ENCODE data around the gene PLP2. TPM values are rescaled to one million over a fixed set of nuclear protein-coding genes. Genes with fewer than 3 reads are reported as not detected.
A peak's percentile ranks its signal among the peaks of the same experiment; 100 is the strongest.

The PLP2 gene
- total RNA-seq, 1 experiment from 2014 or later = 273 TPM

DNA sequence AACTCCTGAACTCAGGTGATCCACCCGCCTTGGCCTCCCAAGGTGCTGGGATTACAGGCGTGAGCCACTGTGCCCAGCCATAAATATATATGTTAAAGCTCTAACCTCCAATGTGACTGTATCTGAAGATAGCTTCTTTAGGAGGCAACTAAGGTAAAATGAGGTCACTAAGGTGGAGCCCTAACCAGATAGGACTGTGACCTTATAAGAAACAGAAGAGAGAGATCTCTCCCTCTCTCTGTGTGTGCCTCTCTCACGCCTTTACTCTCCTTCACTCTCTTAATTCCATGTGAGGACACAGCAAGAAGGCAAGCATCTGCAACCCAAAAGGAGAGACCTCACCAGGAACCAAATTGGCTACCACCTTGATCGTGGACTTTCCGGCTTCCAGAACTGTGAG lies 10.1 kb upstream of the PLP2 start:
- CTCF ChIA-PET = interaction anchor here (0.6 kb wide), 1 partner anchor 61 kb away, joined by 3 read pairs; no protein-coding TSS in a partner anchor
- peaks cover 22% of the 10 kb centered on the region for H3K4me1 Mint-ChIP-seq (ENCODE audit: low read depth, unreplicated experiment)
- peaks cover 33% of the 10 kb centered on the region for H3K36me3 Mint-ChIP-seq (ENCODE audit: insufficient read depth, unreplicated experiment)
- TF ChIP-seq, protein P1, sequence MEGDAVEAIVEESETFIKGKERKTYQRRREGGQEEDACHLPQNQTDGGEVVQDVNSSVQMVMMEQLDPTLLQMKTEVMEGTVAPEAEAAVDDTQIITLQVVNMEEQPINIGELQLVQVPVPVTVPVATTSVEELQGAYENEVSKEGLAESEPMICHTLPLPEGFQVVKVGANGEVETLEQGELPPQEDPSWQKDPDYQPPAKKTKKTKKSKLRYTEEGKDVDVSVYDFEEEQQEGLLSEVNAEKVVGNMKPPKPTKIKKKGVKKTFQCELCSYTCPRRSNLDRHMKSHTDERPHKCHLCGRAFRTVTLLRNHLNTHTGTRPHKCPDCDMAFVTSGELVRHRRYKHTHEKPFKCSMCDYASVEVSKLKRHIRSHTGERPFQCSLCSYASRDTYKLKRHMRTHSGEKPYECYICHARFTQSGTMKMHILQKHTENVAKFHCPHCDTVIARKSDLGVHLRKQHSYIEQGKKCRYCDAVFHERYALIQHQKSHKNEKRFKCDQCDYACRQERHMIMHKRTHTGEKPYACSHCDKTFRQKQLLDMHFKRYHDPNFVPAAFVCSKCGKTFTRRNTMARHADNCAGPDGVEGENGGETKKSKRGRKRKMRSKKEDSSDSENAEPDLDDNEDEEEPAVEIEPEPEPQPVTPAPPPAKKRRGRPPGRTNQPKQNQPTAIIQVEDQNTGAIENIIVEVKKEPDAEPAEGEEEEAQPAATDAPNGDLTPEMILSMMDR (IDR thresholded peaks at IDR 0.05; ENCODE audit: unreplicated experiment) = no peak
- no peak overlapping the region for H3K27ac Mint-ChIP-seq (ENCODE audit: unreplicated experiment)
- BruUV-seq (replicated peaks) = no TSS peak
- H3K27me3 Mint-ChIP-seq (ENCODE audit: unreplicated experiment) = no peaks in the 10 kb centered on the region
- DNase-seq = no peak
- H3K9me3 Mint-ChIP-seq (ENCODE audit: low read depth, unreplicated experiment) = no peaks in the 10 kb centered on the region
- intact Hi-C loops (cut with micrococcal nuclease; ENCODE audit: unreplicated experiment) = no loop called here
- H3K4me3 Mint-ChIP-seq (ENCODE audit: low read depth, unreplicated experiment) = no peak overlapping the region

GRCh38 chrX:49162620-49163019 lies 9.1 kb upstream of the PLP2 start, which contains the start of gene MAGIX:
Gene MAGIX (plus strand): TSS chrX:49162758. CDS start chrX:49162890, 132 bp downstream.
- Mint-ChIP-seq H3K4me1 (ENCODE audit: low read depth, unreplicated experiment) (peaks cover 31% of the 10 kb centered on the region), H3K9me3 (ENCODE audit: low read depth, unreplicated experiment) (no peaks in the 10 kb centered on the region), H3K27ac (ENCODE audit: unreplicated experiment) (peak within 1 kb of the TSS; percentile 17), H3K36me3 (ENCODE audit: insufficient read depth, unreplicated experiment) (peaks cover 42% of the 10 kb centered on the region), H3K27me3 (ENCODE audit: unreplicated experiment) (no peaks in the 10 kb centered on the region), H3K4me3 (ENCODE audit: low read depth, unreplicated experiment) (peak within 1 kb of the TSS; percentile 94)
- CTCF ChIA-PET = no interaction called here
- TF ChIP-seq, protein P1 (IDR thresholded peaks at IDR 0.05; ENCODE audit: unreplicated experiment) = no peak
- BruUV-seq (replicated peaks) = no TSS peak
- intact Hi-C loops (cut with micrococcal nuclease; ENCODE audit: unreplicated experiment) = no loop called here
- DNase-seq = peak; percentile 62

DNA sequence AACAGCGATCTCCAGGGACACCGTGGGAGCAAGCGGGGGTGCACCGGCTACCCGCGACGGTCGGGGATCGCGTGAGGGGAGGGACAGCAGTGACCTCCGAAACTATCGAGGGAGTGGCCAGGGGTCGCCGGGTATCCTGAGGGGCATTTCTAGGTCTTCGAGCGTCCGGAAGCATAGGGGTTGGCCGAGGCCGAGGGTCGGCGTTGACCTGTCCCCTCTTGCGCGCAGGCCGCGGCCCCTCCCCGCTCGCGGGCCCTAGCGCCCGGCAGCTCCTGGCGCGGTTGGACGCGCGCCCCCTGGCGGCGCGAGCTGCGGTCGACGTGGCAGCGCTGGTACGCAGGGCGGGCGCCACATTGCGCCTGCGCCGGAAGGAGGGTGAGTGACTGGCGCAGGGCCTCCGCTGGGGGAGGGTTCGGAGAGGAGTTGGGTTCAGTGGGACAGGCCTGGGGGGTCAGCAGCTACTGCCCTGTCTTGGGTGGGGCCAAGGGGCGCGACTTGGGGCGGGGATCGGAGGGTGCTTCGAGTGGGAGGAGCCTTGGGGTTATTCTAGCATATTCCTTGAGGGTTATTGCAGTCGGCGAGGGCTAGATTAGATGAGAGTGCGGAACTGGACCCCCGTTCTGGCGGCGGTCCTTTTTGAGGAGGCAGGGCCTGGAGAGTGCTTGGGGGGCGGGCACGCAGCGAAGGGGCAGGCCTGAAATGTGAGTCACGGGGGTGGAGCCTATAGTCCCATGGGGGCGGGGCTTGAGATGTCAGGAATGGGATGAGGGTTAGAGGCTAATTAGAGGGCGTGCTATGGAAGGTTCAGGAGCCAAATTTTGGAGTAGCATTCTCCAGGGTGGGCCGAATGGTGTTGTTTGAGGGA lies 7.9 kb upstream of the PLP2 start:
- peaks cover 31% of the 10 kb centered on the region for H3K4me1 Mint-ChIP-seq (ENCODE audit: low read depth, unreplicated experiment)
- TF ChIP-seq, protein P1 (IDR thresholded peaks at IDR 0.05; ENCODE audit: unreplicated experiment) = peak; percentile 65
- BruUV-seq (replicated peaks) = no TSS peak
- CTCF ChIA-PET = no interaction called here
- H3K27ac Mint-ChIP-seq (ENCODE audit: unreplicated experiment) = peak overlapping the region; percentile 17
- no peaks in the 10 kb centered on the region for H3K27me3 Mint-ChIP-seq (ENCODE audit: unreplicated experiment)
- intact Hi-C loops (cut with micrococcal nuclease; ENCODE audit: unreplicated experiment) = loop anchor here (1.0 kb wide), 1 partner anchor 40 kb away; the partner anchor contains the start of gene GPKOW
- H3K9me3 Mint-ChIP-seq (ENCODE audit: low read depth, unreplicated experiment) = no peaks in the 10 kb centered on the region
- DNase-seq = peak; percentile 88
- H3K36me3 Mint-ChIP-seq (ENCODE audit: insufficient read depth, unreplicated experiment) = peaks cover 42% of the 10 kb centered on the region
- H3K4me3 Mint-ChIP-seq (ENCODE audit: low read depth, unreplicated experiment) = peak overlapping the region; percentile 94

GRCh38 chrX:49164589-49165360 lies 6.9 kb upstream of the PLP2 start:
- H3K4me3 Mint-ChIP-seq (ENCODE audit: low read depth, unreplicated experiment) = peak overlapping the region; percentile 94
- DNase-seq = no peak
- H3K27me3 Mint-ChIP-seq (ENCODE audit: unreplicated experiment) = no peaks in the 10 kb centered on the region
- no TSS peak for BruUV-seq (replicated peaks)
- intact Hi-C loops (cut with micrococcal nuclease; ENCODE audit: unreplicated experiment) = loop anchor here (1.0 kb wide), 1 partner anchor 41 kb away; the partner anchor contains the start of gene GPKOW
- CTCF ChIA-PET = no interaction called here
- no peaks in the 10 kb centered on the region for H3K9me3 Mint-ChIP-seq (ENCODE audit: low read depth, unreplicated experiment)
- peak overlapping the region; percentile 47 for H3K27ac Mint-ChIP-seq (ENCODE audit: unreplicated experiment)
- H3K36me3 Mint-ChIP-seq (ENCODE audit: insufficient read depth, unreplicated experiment) = peaks cover 42% of the 10 kb centered on the region
- H3K4me1 Mint-ChIP-seq (ENCODE audit: low read depth, unreplicated experiment) = peaks cover 27% of the 10 kb centered on the region
- TF ChIP-seq, protein P1 (IDR thresholded peaks at IDR 0.05; ENCODE audit: unreplicated experiment) = no peak
